ENCODE results near the gene RTEL1. TPM values are rescaled to one million over a fixed set of nuclear protein-coding genes. Genes with fewer than 3 reads are reported as not detected.

RTEL1 gene
- polyA plus RNA-seq, 1 donor from 2014 or later = 29.2 TPM

DNA sequence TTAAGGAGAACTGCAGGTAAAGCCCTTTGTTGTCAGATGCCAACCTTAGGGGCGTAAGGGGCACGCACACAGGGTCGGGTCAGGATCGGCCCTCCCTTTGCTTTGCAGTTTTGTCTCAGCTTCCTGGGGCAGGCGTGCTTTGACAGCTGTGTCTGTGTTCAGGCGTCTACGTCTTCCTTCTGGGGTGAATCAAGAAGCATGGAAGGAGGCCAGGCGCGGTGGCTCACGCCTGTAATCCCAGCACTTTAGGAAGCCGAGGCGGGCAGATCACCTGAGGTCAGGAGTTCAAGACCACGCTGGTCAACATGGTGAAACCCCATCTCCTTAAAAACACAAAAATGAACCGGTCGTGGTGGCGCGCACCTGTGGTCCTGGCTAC, 51.0 kb downstream of the RTEL1 start:
- Histone ChIP-seq H3K9me2 (ENCODE audit: insufficient read depth, low read length) (no peaks in the 10 kb centered on the region), H3F3A (ENCODE audit: insufficient read depth, low read length, poor library complexity, severe bottlenecking) (no peaks in the 10 kb centered on the region), H3K79me2 (replicated peaks; ENCODE audit: insufficient read depth, low read length) (peaks cover 40% of the 10 kb centered on the region), H3K27ac (ENCODE audit: low read length) (no peak overlapping the region), H2AFZ (ENCODE audit: low read depth, low read length) (no peak overlapping the region), H3K27me3 (ENCODE audit: insufficient read depth, low read depth, low read length) (no peaks in the 10 kb centered on the region), H3K9ac (ENCODE audit: low read length) (peak overlapping the region; percentile 86), H3K4me3 (ENCODE audit: low read length) (peak overlapping the region; percentile 96), H3K4me2 (ENCODE audit: low read length) (peak overlapping the region; percentile 42), H4K20me1 (ENCODE audit: insufficient read depth) (no peaks in the 10 kb centered on the region), H3K9me3 (ENCODE audit: low read length) (no peaks in the 10 kb centered on the region), H3K36me3 (ENCODE audit: insufficient read depth, low read length) (peaks cover 6% of the 10 kb centered on the region)
- TF ChIP-seq MXI1 (conservative IDR thresholded peaks at IDR 0.05; ENCODE audit: poor library complexity, severe bottlenecking) = no peak
- no peak for TF ChIP-seq RAD21 (conservative IDR thresholded peaks at IDR 0.05)
- no peak for TF ChIP-seq POLR2AphosphoS5 (IDR thresholded peaks at IDR 0.05)
- no peak for TF ChIP-seq EP300 (conservative IDR thresholded peaks at IDR 0.05; ENCODE audit: poor library complexity, severe bottlenecking)
- TF ChIP-seq SMC3 (conservative IDR thresholded peaks at IDR 0.05; ENCODE audit: poor library complexity) = no peak
- TF ChIP-seq, protein P1, sequence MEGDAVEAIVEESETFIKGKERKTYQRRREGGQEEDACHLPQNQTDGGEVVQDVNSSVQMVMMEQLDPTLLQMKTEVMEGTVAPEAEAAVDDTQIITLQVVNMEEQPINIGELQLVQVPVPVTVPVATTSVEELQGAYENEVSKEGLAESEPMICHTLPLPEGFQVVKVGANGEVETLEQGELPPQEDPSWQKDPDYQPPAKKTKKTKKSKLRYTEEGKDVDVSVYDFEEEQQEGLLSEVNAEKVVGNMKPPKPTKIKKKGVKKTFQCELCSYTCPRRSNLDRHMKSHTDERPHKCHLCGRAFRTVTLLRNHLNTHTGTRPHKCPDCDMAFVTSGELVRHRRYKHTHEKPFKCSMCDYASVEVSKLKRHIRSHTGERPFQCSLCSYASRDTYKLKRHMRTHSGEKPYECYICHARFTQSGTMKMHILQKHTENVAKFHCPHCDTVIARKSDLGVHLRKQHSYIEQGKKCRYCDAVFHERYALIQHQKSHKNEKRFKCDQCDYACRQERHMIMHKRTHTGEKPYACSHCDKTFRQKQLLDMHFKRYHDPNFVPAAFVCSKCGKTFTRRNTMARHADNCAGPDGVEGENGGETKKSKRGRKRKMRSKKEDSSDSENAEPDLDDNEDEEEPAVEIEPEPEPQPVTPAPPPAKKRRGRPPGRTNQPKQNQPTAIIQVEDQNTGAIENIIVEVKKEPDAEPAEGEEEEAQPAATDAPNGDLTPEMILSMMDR (IDR thresholded peaks at IDR 0.05; ENCODE audit: poor library complexity, severe bottlenecking) = no peak
- no peak for TF ChIP-seq TAF1 (IDR thresholded peaks at IDR 0.05; ENCODE audit: low read depth)
- TF ChIP-seq EZH2 (IDR thresholded peaks at IDR 0.05; ENCODE audit: borderline replicate concordance, insufficient read depth, low read length, poor library complexity, severe bottlenecking) = no peak
- TF ChIP-seq, protein P2, sequence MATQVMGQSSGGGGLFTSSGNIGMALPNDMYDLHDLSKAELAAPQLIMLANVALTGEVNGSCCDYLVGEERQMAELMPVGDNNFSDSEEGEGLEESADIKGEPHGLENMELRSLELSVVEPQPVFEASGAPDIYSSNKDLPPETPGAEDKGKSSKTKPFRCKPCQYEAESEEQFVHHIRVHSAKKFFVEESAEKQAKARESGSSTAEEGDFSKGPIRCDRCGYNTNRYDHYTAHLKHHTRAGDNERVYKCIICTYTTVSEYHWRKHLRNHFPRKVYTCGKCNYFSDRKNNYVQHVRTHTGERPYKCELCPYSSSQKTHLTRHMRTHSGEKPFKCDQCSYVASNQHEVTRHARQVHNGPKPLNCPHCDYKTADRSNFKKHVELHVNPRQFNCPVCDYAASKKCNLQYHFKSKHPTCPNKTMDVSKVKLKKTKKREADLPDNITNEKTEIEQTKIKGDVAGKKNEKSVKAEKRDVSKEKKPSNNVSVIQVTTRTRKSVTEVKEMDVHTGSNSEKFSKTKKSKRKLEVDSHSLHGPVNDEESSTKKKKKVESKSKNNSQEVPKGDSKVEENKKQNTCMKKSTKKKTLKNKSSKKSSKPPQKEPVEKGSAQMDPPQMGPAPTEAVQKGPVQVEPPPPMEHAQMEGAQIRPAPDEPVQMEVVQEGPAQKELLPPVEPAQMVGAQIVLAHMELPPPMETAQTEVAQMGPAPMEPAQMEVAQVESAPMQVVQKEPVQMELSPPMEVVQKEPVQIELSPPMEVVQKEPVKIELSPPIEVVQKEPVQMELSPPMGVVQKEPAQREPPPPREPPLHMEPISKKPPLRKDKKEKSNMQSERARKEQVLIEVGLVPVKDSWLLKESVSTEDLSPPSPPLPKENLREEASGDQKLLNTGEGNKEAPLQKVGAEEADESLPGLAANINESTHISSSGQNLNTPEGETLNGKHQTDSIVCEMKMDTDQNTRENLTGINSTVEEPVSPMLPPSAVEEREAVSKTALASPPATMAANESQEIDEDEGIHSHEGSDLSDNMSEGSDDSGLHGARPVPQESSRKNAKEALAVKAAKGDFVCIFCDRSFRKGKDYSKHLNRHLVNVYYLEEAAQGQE (IDR thresholded peaks at IDR 0.05; ENCODE audit: borderline replicate concordance) = no peak

DNA sequence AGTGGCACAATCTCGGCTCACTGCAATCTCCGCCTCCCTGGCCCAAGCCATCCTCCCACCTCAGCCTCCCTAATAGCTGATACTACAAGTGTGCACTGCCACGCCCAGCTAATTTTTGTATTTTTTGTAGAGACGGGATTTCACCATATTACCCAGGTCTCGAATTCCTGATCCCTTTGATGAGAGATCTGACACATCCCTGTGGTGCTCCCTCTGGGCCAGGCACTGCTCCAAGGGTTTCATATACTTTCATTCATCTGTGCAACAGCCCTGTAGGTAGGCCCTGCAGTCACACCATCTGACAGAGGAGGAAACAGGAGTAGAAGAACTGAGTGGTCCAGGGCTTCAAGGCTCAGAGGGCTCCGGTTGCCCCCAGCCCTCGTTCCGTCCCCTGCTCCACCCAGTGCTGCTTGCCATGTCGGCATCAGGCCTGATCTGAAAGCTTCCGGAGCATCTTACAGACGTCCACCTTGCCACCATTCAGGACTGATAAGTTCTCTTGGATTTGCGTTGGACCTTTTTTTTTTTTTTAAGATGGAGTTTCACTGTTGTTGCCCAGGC, 53.1 kb downstream of the RTEL1 start:
- no peaks in the 10 kb centered on the region for H4K20me1 ChIP-seq (ENCODE audit: insufficient read depth)
- H3K27ac ChIP-seq (ENCODE audit: low read length) = no peak overlapping the region
- H2AFZ ChIP-seq (ENCODE audit: low read depth, low read length) = no peak overlapping the region
- H3K9me2 ChIP-seq (ENCODE audit: insufficient read depth, low read length) = no peaks in the 10 kb centered on the region
- H3K9me3 ChIP-seq (ENCODE audit: low read length) = no peaks in the 10 kb centered on the region
- H3K27me3 ChIP-seq (ENCODE audit: insufficient read depth, low read depth, low read length) = no peaks in the 10 kb centered on the region
- H3K36me3 ChIP-seq (ENCODE audit: insufficient read depth, low read length) = peaks cover 6% of the 10 kb centered on the region
- H3F3A ChIP-seq (ENCODE audit: insufficient read depth, low read length, poor library complexity, severe bottlenecking) = no peaks in the 10 kb centered on the region
- TF ChIP-seq, protein P2 (IDR thresholded peaks at IDR 0.05; ENCODE audit: borderline replicate concordance) = no peak
- no peak for TF ChIP-seq EP300 (conservative IDR thresholded peaks at IDR 0.05; ENCODE audit: poor library complexity, severe bottlenecking)
- TF ChIP-seq, protein P1 (IDR thresholded peaks at IDR 0.05; ENCODE audit: poor library complexity, severe bottlenecking) = no peak
- no peak for TF ChIP-seq RAD21 (conservative IDR thresholded peaks at IDR 0.05)
- TF ChIP-seq MXI1 (conservative IDR thresholded peaks at IDR 0.05; ENCODE audit: poor library complexity, severe bottlenecking) = no peak
- TF ChIP-seq POLR2AphosphoS5 (IDR thresholded peaks at IDR 0.05) = no peak
- no peak for TF ChIP-seq TAF1 (IDR thresholded peaks at IDR 0.05; ENCODE audit: low read depth)
- no peak for TF ChIP-seq EZH2 (IDR thresholded peaks at IDR 0.05; ENCODE audit: borderline replicate concordance, insufficient read depth, low read length, poor library complexity, severe bottlenecking)
- TF ChIP-seq SMC3 (conservative IDR thresholded peaks at IDR 0.05; ENCODE audit: poor library complexity) = no peak
- peaks cover 45% of the 10 kb centered on the region for H3K79me2 ChIP-seq (replicated peaks; ENCODE audit: insufficient read depth, low read length)
- no peak overlapping the region for H3K4me3 ChIP-seq (ENCODE audit: low read length)
- no peak overlapping the region for H3K4me2 ChIP-seq (ENCODE audit: low read length)
- no peak overlapping the region for H3K9ac ChIP-seq (ENCODE audit: low read length)
